SH-SY5Y (cell line): ENCODE measurements around the gene MFSD12.
A peak's percentile ranks its signal among the peaks of the same experiment; 100 is the strongest.

ENCODE experiments used
- GATA2 ChIP-seq: IDR thresholded peaks from 2 replicates; pipeline ENCODE4 v1.6.1; 2011; ENCODE audit warnings: mild to moderate bottlenecking, low read depth, low read length
- GATA3 ChIP-seq: IDR thresholded peaks from 2 replicates; pipeline ENCODE4 v1.6.1; 2011; ENCODE audit warnings: low read depth, mild to moderate bottlenecking, low read length, moderate library complexity

MFSD12 gene

GRCh38 chr19:3573858-3574637, 16.7 kb upstream of the MFSD12 start:
- TF ChIP-seq GATA3 (no peak), GATA2 (no peak)

DNA sequence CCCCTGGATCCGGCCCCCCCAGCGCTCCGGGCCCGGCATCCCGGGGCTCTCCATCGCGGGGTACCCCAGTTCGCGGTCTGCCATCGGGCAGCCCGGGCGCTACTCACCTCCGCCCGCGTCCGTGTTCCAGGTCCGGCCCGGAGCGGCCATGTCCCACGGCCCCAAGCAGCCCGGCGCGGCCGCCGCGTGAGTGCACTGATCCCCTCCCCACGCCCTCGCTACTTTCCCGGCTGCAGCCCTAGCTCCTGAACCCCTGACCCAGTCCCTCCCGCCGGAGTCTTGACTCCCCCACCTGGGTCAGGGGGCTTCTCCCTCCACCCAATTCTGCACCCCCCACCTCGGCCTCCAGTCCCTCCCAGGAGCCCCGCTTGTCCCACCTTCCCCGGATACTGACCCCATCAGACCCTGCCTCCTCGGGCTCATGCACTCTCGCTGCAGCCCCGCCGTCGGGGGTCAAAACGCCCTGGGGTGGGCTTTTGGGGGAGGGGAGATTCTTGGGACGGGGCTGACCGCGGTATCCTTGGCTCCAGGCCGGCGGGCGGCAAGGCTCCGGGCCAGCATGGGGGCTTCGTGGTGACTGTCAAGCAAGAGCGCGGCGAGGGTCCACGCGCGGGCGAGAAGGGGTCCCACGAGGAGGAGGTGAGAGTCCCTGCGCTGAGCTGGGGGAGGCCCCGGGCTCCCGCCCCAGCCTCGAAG, 15.9 kb upstream of the MFSD12 start:
- TF ChIP-seq GATA2 (no peak), GATA3 (no peak)

- no peak for TF ChIP-seq GATA3
- no peak for TF ChIP-seq GATA2
These were observed 15.4 kb upstream of the MFSD12 start, which contains the start of gene HMG20B for GRCh38 chr19:3572855-3573161. HMG20B (plus strand) TSS chr19:3572944; CDS start chr19:3573310, 366 bp downstream.

GRCh38 chr19:3572132-3572854, 14.9 kb upstream of the MFSD12 start:
- TF ChIP-seq GATA2 (peak; percentile 94), GATA3 (no peak)

- TF ChIP-seq GATA3 (no peak), GATA2 (no peak)
These were observed 13.2 kb upstream of the MFSD12 start for GRCh38 chr19:3570606-3571011.

DNA sequence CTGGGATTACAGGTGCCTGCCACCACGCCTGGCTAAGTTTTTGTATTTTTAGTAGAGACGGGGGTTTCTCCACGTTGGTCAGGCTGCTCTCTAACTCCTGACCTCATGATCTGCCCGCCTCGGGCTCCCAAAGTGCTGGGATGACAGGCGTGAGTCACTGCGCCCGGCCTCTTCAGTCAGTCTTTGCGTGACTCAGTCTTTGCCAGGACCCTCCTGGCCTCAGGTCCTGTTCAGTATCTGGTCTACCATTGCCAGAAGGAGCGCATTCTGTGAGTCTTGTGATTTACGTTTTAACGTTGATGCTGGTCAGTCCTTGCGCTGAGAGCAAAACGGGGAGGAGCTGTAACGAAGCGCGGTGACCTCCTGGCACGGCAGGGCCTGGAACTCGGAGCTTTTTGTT, 7.8 kb upstream of the MFSD12 start:
- no peak for TF ChIP-seq GATA3
- TF ChIP-seq GATA2 = no peak

DNA sequence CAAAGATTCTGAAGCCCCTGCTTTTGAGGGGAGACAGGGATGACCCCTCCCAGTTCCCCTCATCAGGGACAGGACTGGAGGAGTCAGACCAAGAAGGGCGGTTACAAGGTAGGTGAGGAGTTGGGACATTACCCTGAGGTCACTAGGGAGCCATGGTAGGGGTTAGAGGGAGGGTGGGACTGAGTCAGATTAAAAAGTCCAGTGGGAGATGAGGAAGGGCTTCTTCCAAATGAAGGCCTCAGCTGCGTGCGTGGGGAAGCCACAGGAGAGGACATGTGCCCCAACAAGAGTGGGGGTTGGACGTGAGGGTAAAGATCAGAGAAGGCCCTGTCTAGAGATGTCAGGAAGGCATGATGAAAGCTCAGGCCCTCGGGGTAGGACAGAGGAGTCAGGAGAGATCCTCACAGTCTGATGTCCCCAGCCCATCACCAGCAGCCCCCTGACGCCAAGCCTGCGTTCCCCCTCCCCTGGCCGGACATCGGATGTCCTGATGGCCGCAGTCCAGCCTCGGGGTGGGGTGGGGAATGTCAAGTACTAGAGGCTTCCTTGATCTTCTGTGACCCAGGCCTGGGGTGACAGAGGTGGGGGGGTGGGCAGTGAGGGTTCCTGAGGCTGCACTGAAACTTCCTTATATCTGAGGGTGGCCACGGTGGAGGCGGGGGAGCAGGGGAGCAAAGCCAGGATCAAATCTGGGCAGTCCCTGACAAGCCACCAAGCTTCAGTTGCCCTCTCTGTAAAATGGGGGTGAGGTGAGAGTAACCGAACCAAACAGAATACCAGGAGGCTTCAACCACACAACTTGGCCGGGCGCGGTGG, 6.5 kb upstream of the MFSD12 start:
- TF ChIP-seq GATA2 (no peak), GATA3 (no peak)

GRCh38 chr19:3556978-3557460, 367 bp downstream of the MFSD12 start:
- TF ChIP-seq GATA3 (no peak), GATA2 (no peak)

- TF ChIP-seq GATA3 (no peak), GATA2 (no peak)
These were observed 886 bp downstream of the MFSD12 start for GRCh38 chr19:3556423-3556977.

DNA sequence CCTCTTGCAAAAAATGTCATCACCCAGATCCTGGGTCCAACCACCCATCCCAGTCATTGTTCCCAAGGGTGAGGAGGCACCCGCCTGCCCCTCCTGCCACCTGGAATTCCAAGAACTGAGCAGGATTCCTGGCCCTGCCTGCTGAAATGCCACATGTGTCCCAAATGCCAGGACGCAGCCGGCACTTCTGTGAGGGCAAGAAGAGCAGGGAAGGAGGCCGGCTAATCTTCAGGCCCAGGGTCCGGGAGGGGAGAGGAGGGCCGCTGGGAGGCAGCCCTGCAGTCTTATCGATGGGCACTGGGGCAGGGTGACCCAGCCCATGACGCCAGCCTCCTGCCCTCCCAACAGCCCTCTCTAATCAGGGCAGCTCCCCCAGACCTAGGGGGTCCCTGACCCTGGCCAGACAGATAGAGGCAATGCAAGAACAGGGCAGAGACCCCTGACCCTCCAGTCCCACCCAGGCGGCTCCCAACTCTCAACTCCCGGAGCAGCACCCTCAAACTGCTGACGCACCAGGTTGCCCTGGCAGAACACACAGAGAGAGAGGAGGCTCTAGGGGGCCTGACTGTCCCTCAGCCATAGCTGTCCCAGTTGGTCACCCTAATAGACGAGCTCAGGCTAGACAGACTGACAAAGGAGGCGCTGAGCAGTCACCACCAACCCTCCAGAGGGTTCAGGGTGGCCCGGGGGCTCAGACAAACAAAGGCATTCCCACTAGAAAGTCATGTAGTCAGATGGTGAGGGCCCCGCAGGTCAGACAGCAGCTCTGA, 1.5 kb downstream of the MFSD12 start:
- TF ChIP-seq GATA2 = no peak
- TF ChIP-seq GATA3 = no peak

GRCh38 chr19:3554254-3555083, 2.9 kb downstream of the MFSD12 start:
- no peak for TF ChIP-seq GATA3
- TF ChIP-seq GATA2 = no peak

DNA sequence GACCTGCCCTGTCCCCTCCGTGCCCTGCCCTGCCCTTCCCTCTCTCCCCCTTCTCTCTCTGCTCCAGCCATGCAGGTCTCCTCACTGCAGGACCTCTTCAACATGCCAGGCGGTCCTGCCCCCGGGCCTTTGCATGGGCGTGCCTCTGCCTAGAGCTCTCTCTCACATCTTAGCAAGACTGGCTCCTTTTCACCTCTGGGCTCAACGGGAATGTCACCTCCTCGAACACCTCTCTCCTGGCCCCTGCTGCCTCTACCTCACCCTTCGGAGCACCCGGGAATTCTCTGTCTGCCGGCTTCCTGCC, 5.6 kb downstream of the MFSD12 start:
- TF ChIP-seq GATA3 (no peak), GATA2 (no peak)
